Keratinocyte (primary cell): ENCODE data around the gene THUMPD3. TPM values are rescaled to one million over a fixed set of nuclear protein-coding genes. Genes with fewer than 3 reads are reported as not detected.

Source experiments
- DNase-seq: peaks from one replicate; pipeline ENCODE4 v3.0.0-alpha.2; 2011; ENCODE audit warnings: low read depth, missing footprints, low spot score
- FAIRE-seq: peaks from 2 replicates; lab custom pipeline; 2011; peaks lifted over from hg19 to GRCh38; lab: Jason Lieb, UNC
- H2AFZ ChIP-seq: 2 replicates; pipeline ENCODE4 v1.6.0; 2012; ENCODE audit warnings: low read length, control low read depth, inconsistent platforms; ENCODE audit not compliant: control insufficient read depth
- H3K27ac ChIP-seq: 2 replicates; pipeline ENCODE4 v1.5.1; 2011; ENCODE audit warnings: low read length; ENCODE audit not compliant: control insufficient read depth, insufficient read depth
- H3K27me3 ChIP-seq: 3 replicates; pipeline ENCODE4 v1.6.0; 2011; ENCODE audit warnings: low read length; ENCODE audit not compliant: control insufficient read depth, insufficient read depth; ENCODE audit errors: extremely low read depth
- H3K36me3 ChIP-seq, 2 experiments: 2 replicates in 1 of 2; 3 replicates in 1 of 2; pipeline ENCODE4 v1.5.1; 2011; ENCODE audit warnings: low read length in 2 of 2, mild to moderate bottlenecking in 1 of 2; ENCODE audit not compliant: control insufficient read depth in 2 of 2, insufficient read depth in 2 of 2; ENCODE audit errors: extremely low read depth in 1 of 2
- H3K4me1 ChIP-seq: 3 replicates; pipeline ENCODE4 v1.5.1; 2011; ENCODE audit warnings: low read length; ENCODE audit not compliant: control insufficient read depth, insufficient read depth; ENCODE audit errors: extremely low read depth
- H3K4me2 ChIP-seq: 3 replicates; pipeline ENCODE4 v1.6.0; 2011; ENCODE audit warnings: low read depth, low read length; ENCODE audit not compliant: control insufficient read depth, insufficient read depth; ENCODE audit errors: extremely low read depth
- H3K4me3 ChIP-seq, 3 experiments: fragments of 200-600 bp in 1 of 3; sonication (generic) in 1 of 3; 2 replicates in 2 of 3; 3 replicates in 1 of 3; pipeline ENCODE4 v1.5.1; 2011 to 2016; ENCODE audit warnings: low read length in 3 of 3, mild to moderate bottlenecking in 3 of 3, control low read depth in 2 of 3, inconsistent platforms in 1 of 3, low read depth in 1 of 3, mixed read lengths in 1 of 3, mixed run types in 1 of 3, moderate library complexity in 1 of 3; ENCODE audit not compliant: control insufficient read depth in 2 of 3, insufficient read depth in 2 of 3; ENCODE audit errors: extremely low read depth in 1 of 3
- H3K79me2 ChIP-seq: 2 replicates; pipeline ENCODE4 v1.6.0; 2012; ENCODE audit warnings: low read length; ENCODE audit not compliant: control insufficient read depth, insufficient read depth
- H3K9ac ChIP-seq: 3 replicates; pipeline ENCODE4 v1.6.0; 2011; ENCODE audit warnings: low read length; ENCODE audit not compliant: control insufficient read depth, insufficient read depth; ENCODE audit errors: extremely low read depth
- H3K9me1 ChIP-seq: 3 replicates; pipeline ENCODE4 v1.6.0; 2011; ENCODE audit warnings: low read length; ENCODE audit not compliant: control insufficient read depth, insufficient read depth; ENCODE audit errors: extremely low read depth
- H3K9me3 ChIP-seq: 2 replicates; pipeline ENCODE4 v1.5.1; 2012; ENCODE audit warnings: low read depth, low read length; ENCODE audit not compliant: control insufficient read depth
- H4K20me1 ChIP-seq: 3 replicates; pipeline ENCODE4 v1.6.0; 2011; ENCODE audit warnings: low read length; ENCODE audit not compliant: control insufficient read depth, insufficient read depth; ENCODE audit errors: extremely low read depth
- EZH2 ChIP-seq: IDR thresholded peaks from one replicate; pipeline ENCODE4 v1.6.1; 2012; ENCODE audit warnings: inconsistent platforms, mild to moderate bottlenecking, low read length, moderate library complexity
- dilution Hi-C: fragments of 300-500 bp; cut with MboI; formaldehyde crosslinking; loops from one replicate; pipeline ENCODE4 v1.7.0; 2020; ENCODE audit warnings: low sequenced_read_pairs; ENCODE audit not compliant: extremely low pct_ligation_motif_present
- polyA plus RNA-seq, 5 experiments: library from polyadenylated mRNA; depleted of rRNA in 3 of 5; stranded (reverse) in 3 of 5; stranded (forward) in 1 of 5; unstranded in 1 of 5; fragments of >200 nt; gene quantifications; 1 replicate in 1 of 5; 2 replicates in 3 of 5; 3 replicates in 1 of 5; pipeline versions ENCODE4 v1.2.1 to v1.2.3, GENCODE V29; 2011 to 2012; ENCODE audit warnings: missing spikeins in 2 of 5, low read depth in 1 of 5, low replicate concordance in 1 of 5
- TF ChIP-seq, protein P1 (sequence below), 3 experiments: IDR thresholded peaks in 1 of 3; conservative IDR thresholded peaks in 1 of 3; optimal IDR thresholded peaks in 1 of 3; 2 replicates in 2 of 3; 3 replicates in 1 of 3; pipeline versions ENCODE3 to v1.5.1; 2011; ENCODE audit warnings: low read length in 3 of 3, mild to moderate bottlenecking in 3 of 3, moderate library complexity in 2 of 3, control low read depth in 1 of 3, inconsistent platforms in 1 of 3; ENCODE audit not compliant: insufficient read depth in 2 of 3; ENCODE audit errors: extremely low read depth in 1 of 3

THUMPD3 gene
- polyA plus RNA-seq, 1 donor (not counting 4 experiments of a cell fraction or from before 2014, with no cell fraction given), result 59.8 TPM

DNA sequence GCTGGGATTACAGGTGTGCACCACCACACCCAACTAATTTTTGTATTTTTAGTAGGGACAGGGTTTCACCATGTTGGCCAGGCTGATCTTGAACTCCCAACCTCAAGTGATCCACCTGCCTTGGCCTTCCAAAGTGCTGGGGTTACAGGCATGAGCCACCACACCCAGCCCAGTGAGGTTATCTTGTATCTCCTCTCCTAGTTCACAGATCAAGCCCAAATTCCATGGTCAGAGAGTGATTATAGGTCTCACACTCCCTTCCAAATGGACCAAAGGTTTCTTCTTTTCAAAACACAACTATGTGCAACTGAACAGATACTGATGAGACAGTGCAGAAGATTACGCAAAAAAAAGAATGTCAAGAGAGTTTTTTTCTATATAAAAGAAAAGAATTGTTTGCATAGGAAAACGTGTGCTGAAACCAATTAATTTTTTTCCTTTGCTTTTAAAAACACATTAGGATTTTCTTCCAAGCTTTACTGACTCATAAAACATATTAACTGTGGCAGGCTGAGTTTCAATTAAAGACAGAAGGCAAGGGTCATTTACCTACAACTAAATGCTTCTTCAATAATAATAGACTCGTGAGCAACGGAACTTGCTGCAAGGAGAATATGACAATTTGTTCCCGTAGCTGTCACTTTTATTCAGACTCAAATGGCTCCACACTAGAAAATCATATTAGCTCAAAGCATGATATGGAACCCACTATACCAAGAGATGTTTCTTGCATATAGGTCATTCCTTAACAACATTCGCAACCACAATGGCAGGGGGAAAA is 30.4 kb upstream of the THUMPD3 start:
- TF ChIP-seq, protein P1, sequence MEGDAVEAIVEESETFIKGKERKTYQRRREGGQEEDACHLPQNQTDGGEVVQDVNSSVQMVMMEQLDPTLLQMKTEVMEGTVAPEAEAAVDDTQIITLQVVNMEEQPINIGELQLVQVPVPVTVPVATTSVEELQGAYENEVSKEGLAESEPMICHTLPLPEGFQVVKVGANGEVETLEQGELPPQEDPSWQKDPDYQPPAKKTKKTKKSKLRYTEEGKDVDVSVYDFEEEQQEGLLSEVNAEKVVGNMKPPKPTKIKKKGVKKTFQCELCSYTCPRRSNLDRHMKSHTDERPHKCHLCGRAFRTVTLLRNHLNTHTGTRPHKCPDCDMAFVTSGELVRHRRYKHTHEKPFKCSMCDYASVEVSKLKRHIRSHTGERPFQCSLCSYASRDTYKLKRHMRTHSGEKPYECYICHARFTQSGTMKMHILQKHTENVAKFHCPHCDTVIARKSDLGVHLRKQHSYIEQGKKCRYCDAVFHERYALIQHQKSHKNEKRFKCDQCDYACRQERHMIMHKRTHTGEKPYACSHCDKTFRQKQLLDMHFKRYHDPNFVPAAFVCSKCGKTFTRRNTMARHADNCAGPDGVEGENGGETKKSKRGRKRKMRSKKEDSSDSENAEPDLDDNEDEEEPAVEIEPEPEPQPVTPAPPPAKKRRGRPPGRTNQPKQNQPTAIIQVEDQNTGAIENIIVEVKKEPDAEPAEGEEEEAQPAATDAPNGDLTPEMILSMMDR (optimal IDR thresholded peaks at IDR 0.05 in 1 of 3, IDR thresholded peaks at IDR 0.05 in 1 of 3, conservative IDR thresholded peaks at IDR 0.05 in 1 of 3; ENCODE audit: extremely low read depth in 1 of 3, insufficient read depth in 2 of 3, low read length in 3 of 3), result no peak
- no peak for TF ChIP-seq EZH2

GRCh38 chr3:9339761-9340471 is 22.9 kb upstream of the THUMPD3 start:
- TF ChIP-seq, protein P1 (optimal IDR thresholded peaks at IDR 0.05 in 1 of 3, IDR thresholded peaks at IDR 0.05 in 1 of 3, conservative IDR thresholded peaks at IDR 0.05 in 1 of 3; ENCODE audit: extremely low read depth in 1 of 3, insufficient read depth in 2 of 3, low read length in 3 of 3), result no peak
- TF ChIP-seq EZH2, result no peak
- FAIRE-seq (no peak), DNase-seq (no peak)
- H3K4me3 ChIP-seq, result no peak overlapping the region
- no peaks in the 10 kb centered on the region for H3K27me3 ChIP-seq
- H3K9ac ChIP-seq, result no peak overlapping the region
- dilution Hi-C loops, result no loop called here
- no peaks in the 10 kb centered on the region for H3K79me2 ChIP-seq
- H2AFZ ChIP-seq, result no peak overlapping the region
- no peaks in the 10 kb centered on the region for H3K9me1 ChIP-seq
- H3K27ac ChIP-seq, result no peak overlapping the region
- peaks cover 10% of the 10 kb centered on the region for H3K4me1 ChIP-seq
- H3K36me3 ChIP-seq, result no peaks in the 10 kb centered on the region
- no peaks in the 10 kb centered on the region for H4K20me1 ChIP-seq
- H3K9me3 ChIP-seq, result no peaks in the 10 kb centered on the region
- H3K4me2 ChIP-seq, result no peak overlapping the region

More for the DNA sequence above, 30.4 kb upstream of the THUMPD3 start:
- H3K9me1 ChIP-seq, result no peaks in the 10 kb centered on the region
- H3K4me3 ChIP-seq, result no peak overlapping the region
- H3K4me1 ChIP-seq, result no peaks in the 10 kb centered on the region
- no peak overlapping the region for H3K27ac ChIP-seq
- no peaks in the 10 kb centered on the region for H3K36me3 ChIP-seq
- H4K20me1 ChIP-seq, result no peaks in the 10 kb centered on the region
- peaks cover 1% of the 10 kb centered on the region for H3K9me3 ChIP-seq
- H2AFZ ChIP-seq, result no peak overlapping the region
- dilution Hi-C loops, result no loop called here
- H3K9ac ChIP-seq, result no peak overlapping the region
- FAIRE-seq, result no peak
- no peaks in the 10 kb centered on the region for H3K27me3 ChIP-seq
- no peak for DNase-seq
- no peak overlapping the region for H3K4me2 ChIP-seq
- no peaks in the 10 kb centered on the region for H3K79me2 ChIP-seq
